Measurements from ENCODE around the gene SHC2.
"Not testable (repeated sequence)": the region's sequence is repeated elsewhere in the genome, so short reads cannot be mapped to it uniquely, and the experiment has no call there.

SHC2 gene

GRCh38 chr19:390386-391206 lies 70.2 kb downstream of the SHC2 start:
- DNase-seq (ENCODE audit: low read depth in 2 of 2, low spot score in 1 of 2) = no peak

- DNase-seq (ENCODE audit: low read depth in 2 of 2, low spot score in 1 of 2) = no peak
Observed at GRCh38 chr19:389935-390289, 70.9 kb downstream of the SHC2 start.

- no peak for DNase-seq (ENCODE audit: low read depth in 2 of 2, low spot score in 1 of 2)
Observed at GRCh38 chr19:389255-389934, 71.4 kb downstream of the SHC2 start.

DNA sequence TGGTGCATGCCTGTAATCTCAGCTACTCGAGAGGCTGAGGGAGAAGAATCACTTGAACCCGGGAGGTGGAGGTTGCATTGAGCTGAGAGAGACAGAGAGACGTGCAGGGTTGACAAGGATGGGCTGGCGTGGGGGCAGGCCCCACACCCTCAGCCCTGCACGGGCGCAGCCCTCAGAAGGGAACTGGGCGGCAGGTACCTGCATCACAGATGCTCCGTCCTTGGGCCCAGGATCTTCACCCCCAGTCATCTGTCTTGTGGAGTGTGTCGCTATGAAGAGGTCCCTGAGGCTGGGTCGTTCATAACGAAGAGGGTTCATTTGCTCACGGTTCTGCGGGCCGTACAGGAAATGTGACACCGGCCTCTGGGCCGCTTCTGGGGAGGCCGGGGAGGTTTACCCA lies 72.1 kb downstream of the SHC2 start:
- DNase-seq (ENCODE audit: low read depth in 2 of 2, low spot score in 1 of 2) = no peak

DNA sequence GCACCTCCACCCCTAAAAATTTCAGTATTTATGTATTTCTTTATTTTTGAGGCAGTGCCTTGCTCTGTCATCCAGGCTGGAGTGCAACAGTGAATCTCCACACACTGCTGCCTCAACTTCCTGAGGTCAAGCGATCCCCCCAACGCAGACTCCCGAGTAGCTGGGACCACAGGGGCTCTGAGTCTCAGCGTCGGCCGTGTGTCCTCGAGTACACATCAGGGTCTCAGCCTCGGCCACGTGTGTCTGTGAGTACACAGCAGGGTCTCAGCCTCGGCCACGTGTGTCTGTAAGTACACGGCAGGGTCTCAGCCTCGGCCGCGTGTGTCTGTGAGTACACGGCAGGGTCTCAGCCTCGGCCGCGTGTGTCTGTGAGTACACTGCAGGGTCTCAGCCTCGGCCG lies 73.1 kb downstream of the SHC2 start:
- DNase-seq (ENCODE audit: low read depth in 2 of 2, low spot score in 1 of 2) = no peak

- DNase-seq (ENCODE audit: low read depth in 2 of 2, low spot score in 1 of 2) = not testable (repeated sequence)
Observed at GRCh38 chr19:386632-387301, 74.1 kb downstream of the SHC2 start.

DNA sequence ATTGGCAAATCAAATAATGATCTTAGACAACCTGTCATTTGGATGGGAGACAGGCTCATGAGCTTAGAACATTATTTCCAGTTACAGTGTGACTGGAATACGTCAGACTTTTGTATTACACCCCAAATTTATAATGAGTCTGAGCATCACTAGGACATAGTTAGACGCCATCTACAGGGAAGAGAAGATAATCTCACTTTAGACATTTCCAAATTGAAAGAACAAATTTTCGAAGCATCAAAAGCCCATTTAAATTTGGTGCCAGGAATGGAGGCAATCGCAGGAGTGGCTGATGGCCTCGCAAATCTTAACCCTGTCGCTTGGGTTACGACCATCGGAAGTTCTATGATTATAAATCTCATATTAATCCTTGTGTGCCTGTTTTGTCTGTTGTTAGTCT lies 74.6 kb downstream of the SHC2 start:
- DNase-seq (ENCODE audit: low read depth in 2 of 2, low spot score in 1 of 2) = not testable (repeated sequence)

GRCh38 chr19:384799-385169 lies 76.0 kb downstream of the SHC2 start:
- no peak for DNase-seq (ENCODE audit: low read depth in 2 of 2, low spot score in 1 of 2)

- DNase-seq (ENCODE audit: low read depth in 2 of 2, low spot score in 1 of 2) = no peak
Observed at GRCh38 chr19:383922-384798, 76.7 kb downstream of the SHC2 start.

- no peak for DNase-seq (ENCODE audit: low read depth in 2 of 2, low spot score in 1 of 2)
Observed at GRCh38 chr19:383040-383439, 77.8 kb downstream of the SHC2 start.

GRCh38 chr19:382578-382977 lies 78.3 kb downstream of the SHC2 start:
- not testable (repeated sequence) for DNase-seq (ENCODE audit: low read depth in 2 of 2, low spot score in 1 of 2)

DNA sequence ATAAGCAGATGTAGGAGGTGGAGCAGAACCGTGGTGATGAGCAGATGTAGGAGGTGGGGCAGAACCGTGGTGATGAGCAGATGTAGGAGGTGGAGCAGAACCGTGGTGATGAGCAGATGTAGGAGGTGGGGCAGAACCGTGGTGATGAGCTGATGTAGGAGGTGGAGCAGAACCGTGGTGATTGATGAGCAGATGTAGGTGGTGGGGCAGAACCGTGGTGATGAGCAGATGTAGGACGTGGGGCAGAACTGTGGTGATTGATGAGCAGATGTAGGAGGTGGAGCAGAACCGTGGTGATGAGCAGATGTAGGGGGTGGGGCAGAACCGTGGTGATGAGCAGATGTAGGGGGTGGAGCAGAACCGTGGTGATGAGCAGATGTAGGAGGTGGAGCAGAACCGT lies 78.9 kb downstream of the SHC2 start:
- DNase-seq (ENCODE audit: low read depth in 2 of 2, low spot score in 1 of 2) = not testable (repeated sequence)

GRCh38 chr19:380618-381219 lies 80.1 kb downstream of the SHC2 start:
- DNase-seq (ENCODE audit: low read depth in 2 of 2, low spot score in 1 of 2) = not testable (repeated sequence)

- DNase-seq (ENCODE audit: low read depth in 2 of 2, low spot score in 1 of 2) = no peak
Observed at GRCh38 chr19:379796-380195, 81.0 kb downstream of the SHC2 start.

DNA sequence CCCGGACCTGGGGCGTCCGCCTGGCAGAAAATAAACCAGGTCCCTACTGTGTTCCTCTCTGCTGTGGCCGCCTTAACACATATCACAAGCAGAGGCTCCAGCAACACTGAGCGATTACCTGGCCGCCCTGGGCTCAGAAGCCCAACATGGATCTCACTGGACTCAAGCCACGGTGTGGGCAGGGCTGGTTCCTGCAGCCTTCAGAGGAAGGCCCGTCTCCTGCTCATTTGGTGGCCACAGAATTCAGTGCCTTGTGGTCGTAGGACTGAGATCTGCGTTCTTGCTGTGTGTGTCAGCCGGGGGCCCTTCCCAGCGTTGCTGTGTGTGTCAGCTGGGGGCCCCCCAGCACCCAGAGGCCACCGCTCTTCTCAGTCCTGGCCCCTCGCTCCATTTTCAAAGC lies 82.1 kb downstream of the SHC2 start:
- no peak for DNase-seq (ENCODE audit: low read depth in 2 of 2, low spot score in 1 of 2)

- no peak for DNase-seq (ENCODE audit: low read depth in 2 of 2, low spot score in 1 of 2)
Observed at GRCh38 chr19:377801-378581, 82.8 kb downstream of the SHC2 start.

GRCh38 chr19:376111-376470 lies 84.7 kb downstream of the SHC2 start:
- DNase-seq (ENCODE audit: low read depth in 2 of 2, low spot score in 1 of 2) = no peak

DNA sequence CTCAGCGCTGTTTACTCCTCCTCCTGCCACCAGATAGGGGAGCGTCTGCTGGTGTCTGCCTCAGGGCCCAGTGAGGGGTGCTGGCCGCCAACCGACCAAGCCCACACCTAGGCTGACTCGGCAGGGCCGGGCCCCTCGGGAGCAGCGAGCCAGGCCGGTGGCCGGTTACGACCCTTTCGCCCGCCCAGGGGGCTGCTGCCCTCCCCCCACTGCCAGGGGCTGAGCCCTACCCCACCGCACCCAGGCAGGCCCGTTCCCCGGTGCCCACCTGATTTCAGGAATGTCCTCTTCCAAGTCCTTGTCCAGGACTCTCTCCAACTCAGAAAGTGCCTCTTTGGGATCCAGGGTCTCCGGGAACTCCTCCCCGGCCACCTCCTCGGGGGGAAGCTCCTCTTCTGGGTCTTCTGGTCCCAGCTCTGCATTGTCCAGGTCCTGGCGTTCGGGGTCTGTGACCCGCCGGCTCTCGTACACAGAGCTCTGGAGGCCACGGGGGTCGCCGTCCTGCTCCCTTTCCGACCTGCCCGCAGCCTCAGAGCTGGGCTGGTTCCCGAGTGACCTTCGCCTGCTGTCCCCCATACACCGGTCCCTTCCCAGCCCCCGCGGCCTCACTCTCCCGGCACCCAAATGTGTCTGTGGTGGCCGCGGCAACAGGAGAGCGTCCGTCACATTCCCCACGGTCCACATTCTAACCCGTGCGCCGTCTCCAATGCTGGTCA lies 85.3 kb downstream of the SHC2 start:
- no peak for DNase-seq (ENCODE audit: low read depth in 2 of 2, low spot score in 1 of 2)

- no peak for DNase-seq (ENCODE audit: low read depth in 2 of 2, low spot score in 1 of 2)
Observed at GRCh38 chr19:374886-375235, 86.0 kb downstream of the SHC2 start.
